Measurements from ENCODE around the gene TRPC5OS. TPM values are rescaled to one million over a fixed set of nuclear protein-coding genes. Genes with fewer than 3 reads are reported as not detected.

The TRPC5OS gene
- total and polyA plus RNA-seq, 2 of the 8 experiments (the other 6 are each of a cell fraction or from before 2014, with no cell fraction given): not detected

GRCh38 chrX:111875881-111876280, at the start of gene TRPC5OS (continued):
- TF ChIP-seq CTCF (IDR thresholded peaks at IDR 0.05; ENCODE audit: control extremely low read depth in 1 of 3, insufficient read depth in 1 of 3, low read depth in 1 of 3, low read length in 3 of 3) (no peak), CHD2 (IDR thresholded peaks at IDR 0.05; ENCODE audit: low read length) (no peak), POLR2AphosphoS5 (IDR thresholded peaks at IDR 0.05; ENCODE audit: low read depth, low read length) (no peak), E2F6 (IDR thresholded peaks at IDR 0.05) (no peak), RBBP5 (IDR thresholded peaks at IDR 0.05; ENCODE audit: borderline replicate concordance, low read depth, low read length) (no peak), NANOG (IDR thresholded peaks at IDR 0.05; ENCODE audit: insufficient read depth, low read depth, low read length, poor library complexity, severe bottlenecking) (no peak), PHF8 (conservative IDR thresholded peaks at IDR 0.05; ENCODE audit: low read depth, low read length) (no peak)
